GM04504 (cell line): ENCODE results near the gene CFAP141.
"Not testable (repeated sequence)": the region's sequence is repeated elsewhere in the genome, so short reads cannot be mapped to it uniquely, and the experiment has no call there.

ENCODE experiments used
- DNase-seq: peaks from one replicate; pipeline ENCODE4 v3.0.0-alpha.2; 2012; ENCODE audit warnings: low read depth

Gene CFAP141

DNA sequence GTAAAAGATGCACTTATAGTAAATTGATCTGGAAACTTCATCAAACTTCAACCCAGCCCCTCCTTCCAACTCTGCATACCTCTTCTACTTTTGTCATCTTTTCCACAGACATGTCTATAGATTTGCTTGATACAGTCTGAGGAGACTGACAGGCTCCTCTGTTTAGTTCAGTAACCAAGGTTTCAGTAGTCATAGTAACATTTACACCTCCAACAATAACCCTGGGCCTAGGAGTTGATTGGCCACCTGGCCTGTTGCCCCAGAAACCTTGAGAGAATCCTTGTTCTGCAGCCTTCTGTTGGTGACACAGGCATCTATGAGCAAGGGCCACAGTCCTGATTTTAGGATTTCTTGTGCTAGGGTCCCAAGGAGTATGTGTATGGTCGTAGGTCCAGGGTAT, at the start of gene CFAP141:
CFAP141 (minus strand) TSS at position 138 of the 400 bp plus-strand sequence; CDS start at position 112, 26 bp downstream.
- DNase-seq, result no peak

GRCh38 chr1:154253671-154254070, 47.5 kb upstream of the CFAP141 start:
- no peak for DNase-seq

GRCh38 chr1:154241703-154242351, 35.7 kb upstream of the CFAP141 start:
- DNase-seq, result no peak

DNA sequence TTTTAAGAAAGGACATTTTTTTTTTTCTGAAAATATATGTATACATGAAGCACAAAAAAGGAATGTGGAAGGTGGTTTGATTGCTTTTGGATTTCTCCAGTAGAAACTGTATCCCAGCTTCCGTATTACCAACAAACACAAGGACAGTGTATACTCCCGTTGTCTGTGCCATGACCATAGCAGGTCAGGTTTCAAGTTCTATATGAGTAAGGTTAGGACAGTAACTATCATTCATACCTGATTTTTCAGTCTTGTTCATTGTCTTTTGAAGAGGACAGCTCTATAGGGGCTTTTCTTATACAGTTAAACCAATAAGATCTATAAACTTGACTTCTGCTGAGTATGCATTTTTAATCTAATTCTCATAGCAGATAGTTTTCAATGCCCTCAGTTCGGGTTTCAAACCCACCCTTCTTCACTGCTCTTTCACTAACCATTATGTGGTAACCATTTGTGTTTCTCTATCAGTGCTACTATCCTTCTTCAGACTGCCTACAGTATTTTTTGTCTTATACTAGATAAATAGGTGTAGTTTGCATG, 34.2 kb upstream of the CFAP141 start:
- DNase-seq, result no peak

DNA sequence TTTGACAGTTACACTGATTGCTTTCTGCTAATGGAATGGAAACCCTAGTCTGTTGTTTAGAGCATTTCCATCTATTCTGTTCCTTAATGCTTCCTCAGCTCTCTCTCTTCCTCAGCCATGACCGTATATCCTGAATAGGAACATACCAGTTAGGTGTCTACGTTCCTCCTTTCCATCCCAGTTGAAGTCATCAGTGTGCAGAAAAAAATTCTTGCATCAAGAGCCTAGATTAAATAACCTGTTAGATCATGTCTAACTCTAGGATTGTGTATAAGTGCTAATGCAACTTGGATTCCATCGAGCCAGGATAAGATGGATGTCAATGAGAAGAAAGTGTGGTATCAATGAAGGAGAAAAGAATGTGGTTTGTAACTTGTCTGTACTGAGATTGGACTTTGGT, 33.4 kb upstream of the CFAP141 start:
- no peak for DNase-seq

DNA sequence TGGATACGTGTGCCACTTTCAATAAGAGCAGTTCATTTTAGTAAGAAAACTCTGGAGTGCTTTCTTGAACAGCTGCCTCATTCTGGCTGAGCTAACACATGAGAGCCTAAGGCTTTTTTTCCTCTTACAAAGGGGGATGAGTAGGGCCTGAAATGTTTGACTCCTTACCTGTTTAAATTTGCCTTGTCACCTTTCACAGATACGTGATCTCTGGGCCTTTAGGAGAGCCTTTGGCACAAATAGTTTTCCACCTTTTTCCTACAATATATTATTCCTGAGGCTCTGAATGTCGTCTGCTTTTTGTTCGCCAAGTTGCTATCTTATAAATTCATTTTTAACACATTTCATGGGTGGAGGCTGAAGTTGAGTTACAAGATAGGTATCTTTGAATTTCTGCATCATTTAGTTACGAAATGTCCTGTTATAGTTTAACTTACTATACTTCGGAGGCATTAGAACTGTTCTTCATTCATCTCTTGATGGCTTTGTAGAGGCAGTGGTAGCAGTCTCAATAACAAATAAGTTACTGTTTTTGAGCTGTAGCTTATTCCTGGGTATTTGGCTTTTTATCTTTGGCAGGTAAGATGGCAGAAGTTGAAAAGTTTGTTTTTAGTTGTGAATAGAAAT, 31.9 kb upstream of the CFAP141 start:
- no peak for DNase-seq

DNA sequence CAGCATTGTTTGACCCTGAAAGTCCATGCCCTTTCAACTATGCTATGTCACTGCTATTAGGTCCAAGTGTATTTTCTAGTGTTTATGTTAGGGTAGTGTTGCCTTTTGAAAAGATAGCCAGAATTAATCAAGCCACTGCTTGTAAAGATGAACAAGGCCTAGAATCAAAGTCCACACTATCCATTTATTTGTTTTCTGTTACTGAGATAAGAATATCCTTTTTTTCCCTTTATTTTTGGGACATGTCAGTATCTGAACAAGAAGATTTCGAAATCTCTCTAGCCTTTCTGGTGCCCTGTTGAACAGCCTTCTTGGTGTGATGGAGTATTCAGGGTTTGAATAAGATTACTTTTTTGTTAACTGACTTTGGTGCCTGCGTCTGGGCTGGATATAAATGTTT, 31.3 kb upstream of the CFAP141 start:
- DNase-seq, result no peak

GRCh38 chr1:154236855-154237254, 30.7 kb upstream of the CFAP141 start:
- DNase-seq, result no peak

DNA sequence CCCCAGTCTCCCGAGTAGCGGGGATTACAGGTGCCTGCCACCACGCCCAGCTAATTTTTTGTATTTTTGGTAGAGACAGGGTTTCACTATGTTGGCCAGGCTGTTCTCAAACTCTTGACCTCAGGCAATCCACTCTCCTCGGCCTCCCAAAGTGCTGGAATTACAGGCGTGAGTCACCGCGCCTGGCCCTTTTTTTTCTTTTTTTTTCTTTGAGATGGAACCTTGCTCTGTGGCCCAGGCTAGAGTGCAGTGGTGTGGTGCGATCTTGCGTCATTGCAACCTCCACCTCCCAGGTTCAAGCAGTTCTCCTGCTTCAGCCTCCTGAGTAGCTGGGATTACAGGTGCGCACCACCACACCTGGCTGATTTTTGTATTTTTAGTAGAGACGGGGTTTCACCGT, 27.0 kb upstream of the CFAP141 start:
- not testable (repeated sequence) for DNase-seq

GRCh38 chr1:154231112-154231511, 25.0 kb upstream of the CFAP141 start:
- not testable (repeated sequence) for DNase-seq

DNA sequence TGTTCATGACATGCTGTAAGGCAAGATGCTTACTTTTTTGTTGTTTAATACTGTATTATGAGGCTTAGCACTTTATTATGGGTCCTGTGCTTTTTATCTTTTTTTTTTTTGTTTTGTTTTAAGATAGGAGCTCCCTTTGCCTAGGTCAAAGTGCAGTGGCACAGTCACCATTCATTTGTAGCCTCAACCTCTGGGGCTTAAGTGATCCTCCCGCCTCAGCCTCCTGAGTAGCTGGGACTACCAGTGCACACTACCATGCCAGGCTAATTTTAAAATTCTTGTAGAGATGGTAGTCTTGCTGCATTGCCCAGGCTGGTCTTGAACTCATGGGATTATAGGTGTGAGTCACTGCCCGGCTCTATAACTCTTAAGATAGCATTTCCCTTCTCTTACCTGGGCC, 19.2 kb upstream of the CFAP141 start:
- no peak for DNase-seq

DNA sequence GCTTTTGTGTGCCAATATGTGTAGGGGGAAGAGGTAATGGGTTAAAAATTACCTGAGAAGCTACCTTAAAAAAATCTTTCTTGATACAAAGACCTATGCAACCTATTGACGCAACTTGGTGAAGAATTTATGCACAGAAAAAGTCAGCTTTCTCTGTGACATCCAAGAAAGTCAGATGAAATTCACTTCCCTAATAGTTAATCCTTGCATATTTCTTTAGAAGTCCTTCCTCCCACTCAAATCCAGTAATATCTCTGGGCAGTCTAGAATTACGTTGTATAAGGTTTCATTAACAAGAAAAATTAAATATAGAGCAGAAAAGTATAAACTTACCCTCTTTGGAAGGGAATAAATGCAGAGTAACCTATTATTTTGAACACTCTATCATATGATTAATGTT, 17.5 kb upstream of the CFAP141 start:
- no peak for DNase-seq

DNA sequence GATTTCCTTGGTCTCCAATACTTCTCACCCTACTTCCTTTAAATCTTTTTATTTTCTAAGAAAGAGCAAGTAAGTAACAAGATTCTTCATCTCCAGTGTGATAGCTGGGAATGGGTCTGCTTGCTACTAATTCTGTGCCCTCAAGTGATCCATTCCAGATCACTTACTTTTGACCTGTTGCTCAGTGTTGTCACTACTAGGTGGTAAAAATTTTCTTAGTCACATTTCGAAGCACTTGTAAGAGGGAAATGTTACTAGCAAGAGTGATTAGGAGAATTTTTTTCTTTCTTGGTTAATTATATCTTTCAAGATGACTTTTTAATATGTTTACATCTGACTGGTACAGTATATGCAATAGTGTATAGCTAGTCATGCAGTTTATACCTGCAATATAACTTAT, 16.8 kb upstream of the CFAP141 start:
- no peak for DNase-seq

- DNase-seq, result no peak
These were observed 16.4 kb upstream of the CFAP141 start for GRCh38 chr1:154222518-154222917.

DNA sequence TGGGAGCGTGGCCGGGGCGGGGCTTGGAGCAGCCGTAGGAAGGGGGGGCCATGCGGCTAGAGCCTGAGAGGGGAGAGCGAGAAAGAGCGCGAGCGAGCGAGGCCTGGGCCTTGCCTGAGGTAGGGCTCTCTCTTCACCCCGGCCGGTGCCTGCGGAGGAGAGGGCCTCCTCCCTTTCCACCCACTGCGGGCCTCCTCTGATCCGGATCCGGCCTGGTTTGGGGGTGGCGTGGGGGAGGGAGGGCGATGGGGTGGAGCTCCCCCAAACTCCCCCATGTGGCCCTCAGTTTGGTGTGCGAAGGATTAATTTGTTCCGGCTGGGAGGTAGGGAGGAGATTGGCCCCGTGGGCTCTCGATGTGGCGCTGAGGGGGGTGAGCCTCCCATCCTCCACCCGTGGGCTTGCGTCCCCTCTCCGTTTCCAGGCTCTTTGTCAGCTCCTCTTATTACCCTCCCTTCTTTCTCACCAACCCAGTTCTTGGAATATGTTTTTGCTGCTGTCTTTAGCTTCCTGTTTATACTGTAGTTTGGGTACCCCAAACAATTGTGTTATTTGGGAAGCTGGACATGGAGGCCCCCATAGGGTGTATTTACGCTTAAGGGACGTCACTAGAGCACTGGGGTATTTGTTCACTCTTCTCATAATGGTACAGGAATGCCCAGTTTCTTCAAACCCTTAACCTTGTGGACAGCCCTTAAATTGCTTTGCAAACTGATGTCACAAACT, 15.3 kb upstream of the CFAP141 start:
- no peak for DNase-seq

DNA sequence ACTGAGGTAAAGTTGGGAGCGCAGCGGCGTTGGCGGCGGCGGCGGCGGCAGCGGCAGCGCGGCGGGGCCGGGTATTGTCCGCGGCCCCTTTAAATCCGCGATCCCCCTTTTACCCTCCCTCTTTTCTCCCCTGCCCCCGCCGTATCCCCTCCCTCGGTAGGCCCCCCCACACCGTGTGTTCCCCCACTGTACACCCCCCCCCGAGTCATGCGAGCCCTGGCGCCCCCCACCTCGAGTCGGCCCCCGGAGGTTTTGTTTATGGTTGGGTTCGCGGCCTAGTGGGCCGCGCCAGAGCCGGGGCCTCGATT, 14.8 kb upstream of the CFAP141 start:
- no peak for DNase-seq

- peak; percentile 99 for DNase-seq
These were observed 14.2 kb upstream of the CFAP141 start, which contains the start of gene UBAP2L for GRCh38 chr1:154220071-154220969. TSS of gene UBAP2L (plus strand) at chr1:154220955. CDS start at chr1:154225124, 4,169 bp downstream.

- no peak for DNase-seq
These were observed 13.4 kb upstream of the CFAP141 start for GRCh38 chr1:154219541-154219940.

DNA sequence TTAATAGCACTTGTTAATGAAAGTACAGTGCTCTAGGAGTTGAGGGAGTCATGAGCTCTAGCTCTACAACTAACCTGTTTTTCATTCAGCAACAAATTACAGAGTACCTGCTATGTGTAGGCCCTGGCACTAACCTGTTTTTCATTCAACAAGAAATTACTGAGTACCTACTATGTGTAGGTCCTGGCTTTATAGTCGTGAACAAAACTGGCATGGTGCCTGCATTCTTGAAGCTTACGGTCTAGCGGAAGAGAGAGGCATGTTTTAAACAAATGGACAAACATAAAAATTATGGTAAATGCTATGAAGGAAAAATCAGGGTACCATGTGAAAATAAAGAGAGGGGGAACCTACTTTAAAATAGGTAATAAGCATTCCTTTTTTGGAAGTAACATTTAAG, 12.4 kb upstream of the CFAP141 start:
- no peak for DNase-seq

DNA sequence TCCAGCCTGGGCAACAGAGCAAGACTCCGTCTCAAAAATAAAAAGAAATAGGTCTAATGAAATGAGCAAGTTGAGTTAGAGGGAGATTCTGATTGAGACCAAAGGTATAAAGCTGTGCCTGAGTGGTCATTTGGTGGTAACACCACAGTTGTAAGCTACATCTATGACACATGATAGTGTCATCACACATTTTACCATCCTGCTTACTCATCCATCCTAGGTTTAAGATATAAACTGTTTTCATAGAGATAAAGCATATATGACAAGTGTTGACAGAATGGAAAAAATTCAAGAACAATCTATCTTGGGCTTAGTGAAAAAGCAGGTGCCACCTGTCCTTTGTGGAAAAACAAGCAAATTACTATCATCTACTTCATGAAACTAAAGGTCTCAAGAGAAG, 7.1 kb upstream of the CFAP141 start:
- no peak for DNase-seq

DNA sequence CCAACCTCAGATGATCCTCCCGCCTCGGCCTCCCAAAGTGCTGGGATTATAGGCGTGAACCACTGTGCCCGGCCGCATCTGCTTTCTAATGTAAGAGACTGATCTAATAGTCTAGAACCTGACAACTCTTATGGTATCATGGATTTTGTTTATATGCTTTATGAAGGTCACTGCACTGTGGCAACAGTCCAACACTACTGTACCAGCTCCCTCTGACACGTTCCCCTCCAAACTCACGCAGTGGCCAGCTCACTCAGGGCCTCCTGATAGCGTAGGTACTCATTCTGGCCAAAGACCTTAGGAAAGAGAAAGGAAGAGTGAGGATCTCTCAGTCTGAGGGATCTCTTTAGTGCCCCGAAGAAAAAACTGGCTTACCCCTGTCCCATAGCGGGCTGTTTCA, 6.0 kb upstream of the CFAP141 start:
- no peak for DNase-seq
